Aorta (tissue), 5 donors: ENCODE data around the gene ABCC6. TPM values are rescaled to one million over a fixed set of nuclear protein-coding genes. Genes with fewer than 3 reads are reported as not detected.
"Not testable (repeated sequence)": the region's sequence is repeated elsewhere in the genome, so short reads cannot be mapped to it uniquely, and the experiment has no call there.

Source experiments
- ATAC-seq: fragments of 200-7000 bp; cut with Tn5 transposase; one replicate; pipeline ENCODE4 v1.9.1; 2022; ENCODE audit warnings: moderate library complexity; ENCODE audit not compliant: low FRiP score
- DNase-seq, 2 donors: peaks; one replicate each; pipeline ENCODE4 v3.0.0-alpha.2; 2020
- H3K27ac ChIP-seq, 2 donors: one replicate each; pipeline ENCODE4 v1.5.1; 2013; ENCODE audit warnings: low read length in 2 of 2, mild to moderate bottlenecking in 2 of 2, moderate library complexity in 2 of 2, control low read depth in 1 of 2, inconsistent platforms in 1 of 2, low read depth in 1 of 2
- H3K27me3 ChIP-seq, 2 donors: one replicate each; pipeline ENCODE4 v1.6.1; 2013; ENCODE audit warnings: control low read depth in 1 of 2, low read length in 1 of 2, mild to moderate bottlenecking in 1 of 2, moderate library complexity in 1 of 2; ENCODE audit not compliant: insufficient read depth in 2 of 2, control insufficient read depth in 1 of 2
- H3K36me3 ChIP-seq, 2 donors: one replicate each; pipeline ENCODE4 v1.6.1; 2013; ENCODE audit warnings: control low read depth in 1 of 2, low read length in 1 of 2, mild to moderate bottlenecking in 1 of 2; ENCODE audit not compliant: insufficient read depth in 2 of 2, control insufficient read depth in 1 of 2
- H3K4me1 ChIP-seq, 2 donors: one replicate each; pipeline ENCODE4 v1.6.1; 2013; ENCODE audit warnings: low read length in 2 of 2, control low read depth in 1 of 2, mild to moderate bottlenecking in 1 of 2, moderate library complexity in 1 of 2; ENCODE audit not compliant: insufficient read depth in 2 of 2, control insufficient read depth in 1 of 2
- H3K4me3 ChIP-seq, 2 donors: one replicate each; pipeline ENCODE4 v1.5.1; 2013; ENCODE audit warnings: low read length in 2 of 2, control low read depth in 1 of 2, mild to moderate bottlenecking in 1 of 2
- H3K9me3 ChIP-seq: one replicate; pipeline ENCODE4 v1.6.1; 2013; ENCODE audit warnings: mild to moderate bottlenecking, low read length; ENCODE audit not compliant: control insufficient read depth
- WGBS, 2 donors: extraction: QIAGEN DNeasy Blood & Tissue Kit; methylation state at CpG; one replicate each; pipeline ENCODE4 v1.1.7; 2013; 5-methylcytosine and 5-hydroxymethylcytosine counted together
- intact Hi-C, 2 donors: fragments of 100-400 bp; cut with DNase I; formaldehyde crosslinking; loops; one replicate each; pipeline versions ENCODE4 v1.14.2 to v1.15.0; 2022
- long read RNA-seq, 2 donors: library from polyadenylated mRNA; unstranded; transcript quantifications; one replicate each; pipeline ENCODE4 v2.0.0, GENCODE V29; 2020 to 2021
- polyA plus RNA-seq, 2 donors: library from polyadenylated mRNA; stranded (reverse); fragments of 200-250 nt; gene quantifications; one replicate each; pipeline ENCODE4 v1.2.3, GENCODE V29; 2013
- total RNA-seq, 2 donors: library from RNA; stranded (reverse); fragmentation: NEBNext Ultra II Directional; extraction: Animal tissue kit (Norgen Biotek cat#: 25700); gene quantifications; one replicate each; pipeline ENCODE4 v1.2.1, GENCODE V29; 2021
- donor health status: healthy with polysubstance abuse.
- donor health status: Bipolar disorder and iron deficiency.
- donor health status: DM: no; HTN: no; CAD: no.
- donor health status: DM: no; HTN: no; CAD: no.
- donor health status: DM: yes; HTN: yes; CAD: no.

ABCC6 gene
- total RNA-seq (1 to 10 TPM in 1 of 2 donors, under 1 TPM in 1; 0.36 to 4.4 TPM), polyA plus RNA-seq (1 to 10 TPM in 1 of 2 donors, under 1 TPM in 1; 0.20 to 4.6 TPM)
- long read RNA-seq, donor 1, partial matches to known transcripts, result 1 of 2 reads
- long read RNA-seq, donor 1, other reads (novel, unspliced or antisense), result 1 of 2 reads
- long read RNA-seq, donor 2, result 0 reads

GRCh38 chr16:16222850-16223661 lies at the start of gene ABCC6:
ABCC6 (minus strand) TSS chr16:16223494; CDS start chr16:16223434, 60 bp downstream.
- DNase-seq, H3K27me3 ChIP-seq, H3K4me1 ChIP-seq, H3K36me3 ChIP-seq, H3K4me3 ChIP-seq, H3K9me3 ChIP-seq, intact Hi-C loops, H3K27ac ChIP-seq: not testable (repeated sequence)
- ATAC-seq, result peak; percentile 94
- whole genome bisulfite sequencing, 2 donors, result 4 to 7% methylated on average over 14 to 19 of the region's 38 CpGs

GRCh38 chr16:16272573-16273221 lies 49.4 kb upstream of the ABCC6 start:
- H3K9me3 ChIP-seq, H3K36me3 ChIP-seq, H3K4me3 ChIP-seq, H3K27me3 ChIP-seq, H3K4me1 ChIP-seq, intact Hi-C loops, DNase-seq, ATAC-seq, H3K27ac ChIP-seq: not testable (repeated sequence)
- 70 to 78% methylated on average over 4 of the region's 14 CpGs for WGBS, 2 donors

GRCh38 chr16:16271658-16272057 lies 48.4 kb upstream of the ABCC6 start:
- peak; percentile 50 for ATAC-seq
- no CpG with 5 or more reads among the region's 8 CpGs for WGBS, 2 donors
- H3K36me3 ChIP-seq, H3K9me3 ChIP-seq, H3K4me1 ChIP-seq, H3K27ac ChIP-seq, intact Hi-C loops, DNase-seq, H3K27me3 ChIP-seq, H3K4me3 ChIP-seq: not testable (repeated sequence)

GRCh38 chr16:16268185-16268808 lies 45.0 kb upstream of the ABCC6 start:
- H3K36me3 ChIP-seq, H3K9me3 ChIP-seq, H3K4me3 ChIP-seq, H3K4me1 ChIP-seq, intact Hi-C loops, H3K27me3 ChIP-seq, H3K27ac ChIP-seq, DNase-seq, ATAC-seq: not testable (repeated sequence)
- WGBS, 2 donors, result 90 to 94% methylated on average over 8 to 9 of the region's 10 CpGs

GRCh38 chr16:16267708-16268107 lies 44.4 kb upstream of the ABCC6 start:
- H3K36me3 ChIP-seq, ATAC-seq, H3K9me3 ChIP-seq, intact Hi-C loops, H3K4me1 ChIP-seq, DNase-seq, H3K27me3 ChIP-seq, H3K27ac ChIP-seq, H3K4me3 ChIP-seq: not testable (repeated sequence)
- WGBS, 2 donors, result no CpG with 5 or more reads among the region's 3 CpGs

GRCh38 chr16:16265044-16265443 lies 41.8 kb upstream of the ABCC6 start:
- WGBS, 2 donors, result 88 to 92% methylated on average over 6 to 7 of the region's 9 CpGs
- DNase-seq, H3K4me3 ChIP-seq, H3K36me3 ChIP-seq, intact Hi-C loops, H3K4me1 ChIP-seq, ATAC-seq, H3K9me3 ChIP-seq, H3K27me3 ChIP-seq, H3K27ac ChIP-seq: not testable (repeated sequence)

GRCh38 chr16:16263947-16264346 lies 40.7 kb upstream of the ABCC6 start:
- H3K4me1 ChIP-seq, H3K9me3 ChIP-seq, H3K4me3 ChIP-seq, ATAC-seq, H3K36me3 ChIP-seq, intact Hi-C loops, DNase-seq, H3K27ac ChIP-seq, H3K27me3 ChIP-seq: not testable (repeated sequence)
- 0% methylated on average over 1 of the region's 2 CpGs for WGBS, 2 donors

- ATAC-seq, intact Hi-C loops, H3K36me3 ChIP-seq, H3K27me3 ChIP-seq, H3K9me3 ChIP-seq, H3K4me1 ChIP-seq, H3K4me3 ChIP-seq, H3K27ac ChIP-seq: not testable (repeated sequence)
- peak in 1 of 2 donors; percentile 29 for DNase-seq
- 42 to 44% methylated on average over 10 to 14 of the region's 15 CpGs for WGBS, 2 donors
Measured at GRCh38 chr16:16262954-16263555, 39.8 kb upstream of the ABCC6 start.
